Right lobe of liver (tissue), 6 donors: ENCODE results near the gene DMRTC2. TPM values are rescaled to one million over a fixed set of nuclear protein-coding genes. Genes with fewer than 3 reads are reported as not detected.

ENCODE experiments used
- ATAC-seq, 4 donors: fragments of 200-7000 bp; cut with Tn5 transposase; one replicate each; pipeline ENCODE4 v1.9.1; 2020; ENCODE audit warnings: mild to moderate bottlenecking in 4 of 4, moderate library complexity in 4 of 4
- DNase-seq, 3 donors: peaks; one replicate each; pipeline ENCODE4 v3.0.0-alpha.2; 2020
- H3K27ac ChIP-seq, 3 donors: fragments of 200-600 bp; one replicate each; pipeline ENCODE4 v1.8.0; 2022
- H3K27me3 ChIP-seq, 2 donors: fragments of 200-600 bp; one replicate each; pipeline ENCODE4 v1.8.0; 2022
- H3K36me3 ChIP-seq, 4 donors: fragments of 200-600 bp; sonication (generic) in 1 of 4; one replicate each; pipeline versions ENCODE4 v1.5.1 to v1.8.0; 2017 to 2022; ENCODE audit warnings: control low read depth in 1 of 4
- H3K4me1 ChIP-seq, 4 donors: fragments of 200-600 bp; sonication (generic) in 1 of 4; one replicate each; pipeline versions ENCODE4 v1.5.1 to v1.8.0; 2017 to 2022; ENCODE audit warnings: control low read depth in 1 of 4
- H3K4me3 ChIP-seq, 3 donors: fragments of 200-600 bp; one replicate each; pipeline ENCODE4 v1.8.0; 2022
- H3K9me3 ChIP-seq, 4 donors: fragments of 200-600 bp; sonication (generic) in 1 of 4; one replicate each; pipeline versions ENCODE4 v1.5.1 to v1.8.0; 2017 to 2022; ENCODE audit warnings: control low read depth in 1 of 4
- CTCF ChIP-seq, 4 donors: fragments of 200-600 bp in 3 of 4; fragments of 450-650 bp in 1 of 4; IDR thresholded peaks; one replicate each; pipeline versions ENCODE4 v1.5.1 to v1.8.0; 2016 to 2022; ENCODE audit warnings: antibody characterized with exemption in 4 of 4, mild to moderate bottlenecking in 2 of 4
- POLR2A ChIP-seq: fragments of 450-650 bp; IDR thresholded peaks from one replicate; pipeline ENCODE4 v1.6.1; 2017; ENCODE audit warnings: antibody characterized with exemption, mild to moderate bottlenecking
- WGBS: methylation state at CpG from one replicate; pipeline ENCODE4 v1.1.6; 2018; ENCODE audit warnings: low coverage, low lambda C conversion rate; ENCODE audit not compliant: insufficient coverage; ENCODE audit errors: missing lambda C conversion rate; 5-methylcytosine and 5-hydroxymethylcytosine counted together
- intact Hi-C, 2 donors: fragments of 100-400 bp; cut with DNase I; formaldehyde crosslinking; loops; one replicate each; pipeline versions ENCODE4 v1.11.2 to v1.14.1; 2022
- total RNA-seq, 6 experiments: library from RNA; depleted of rRNA in 2 of 6; stranded (reverse); fragments of >200 nt in 2 of 6; fragmentation: NEBNext Ultra II Directional in 3 of 6; extraction: Animal tissue kit (Norgen Biotek cat#: 25700) in 3 of 6; gene quantifications; one replicate each; pipeline versions ENCODE4 v1.1.0 to v1.2.4, GENCODE V29; 2016 to 2023
- donor health status: DM: no; HTN: yes; CAD: no.
- donor health status: DM: no; HTN: no; CAD: no.
- donor health status: DM: no; HTN: no; CAD: no.
- donor health status: DM: no; HTN: yes; CAD: no.
- donor health status: DM: no; HTN: yes; CAD: no.

Gene DMRTC2
- total RNA-seq, 6 experiments from 2014 or later, result not detected

- no peak for TF ChIP-seq CTCF (IDR thresholded peaks at IDR 0.05)
- no peak for TF ChIP-seq POLR2A
- no peak overlapping the region for H3K27ac ChIP-seq
- no peak overlapping the region for H3K4me3 ChIP-seq
- H3K27me3 ChIP-seq, result no peaks in the 10 kb centered on the region
- ATAC-seq (no peak), DNase-seq (peak in 1 of 3 donors; percentile 38)
- no peaks in the 10 kb centered on the region for H3K36me3 ChIP-seq
- WGBS, result no CpG with 5 or more reads among the region's 4 CpGs
- no peaks in the 10 kb centered on the region for H3K4me1 ChIP-seq
- no peaks in the 10 kb centered on the region for H3K9me3 ChIP-seq
- intact Hi-C loops, result no loop called here
These were observed 30.9 kb upstream of the DMRTC2 start for GRCh38 chr19:41813911-41814310.

GRCh38 chr19:41815301-41815700, 29.5 kb upstream of the DMRTC2 start:
- intact Hi-C loops, result no loop called here
- ATAC-seq, result no peak

GRCh38 chr19:41816761-41817160, 28.1 kb upstream of the DMRTC2 start:
- no peak for DNase-seq
- H3K4me1 ChIP-seq, result no peaks in the 10 kb centered on the region
- no peak overlapping the region for H3K4me3 ChIP-seq
- no peak overlapping the region for H3K27ac ChIP-seq
- intact Hi-C loops, result no loop called here
- H3K27me3 ChIP-seq, result no peaks in the 10 kb centered on the region
- H3K36me3 ChIP-seq, result no peaks in the 10 kb centered on the region
- no peak for TF ChIP-seq POLR2A
- TF ChIP-seq CTCF (IDR thresholded peaks at IDR 0.05), result no peak
- WGBS, result 60% methylated on average over 2 of the region's 2 CpGs
- H3K9me3 ChIP-seq, result no peaks in the 10 kb centered on the region
- no peak for ATAC-seq

More at GRCh38 chr19:41815301-41815700, 29.5 kb upstream of the DMRTC2 start:
- DNase-seq, result peak in 1 of 3 donors; percentile 13
- Histone ChIP-seq H3K36me3 (no peaks in the 10 kb centered on the region), H3K27ac (no peak overlapping the region), H3K27me3 (no peaks in the 10 kb centered on the region), H3K4me1 (no peaks in the 10 kb centered on the region), H3K4me3 (no peak overlapping the region), H3K9me3 (no peaks in the 10 kb centered on the region)
- TF ChIP-seq CTCF (IDR thresholded peaks at IDR 0.05) (no peak), POLR2A (no peak)
- WGBS, result 52% methylated on average over 4 of the region's 4 CpGs

GRCh38 chr19:41821003-41821735, 23.7 kb upstream of the DMRTC2 start:
- DNase-seq, result no peak
- intact Hi-C loops, result no loop called here
- no peak overlapping the region for H3K4me3 ChIP-seq
- peak; percentile 69 to 84 (median 72) for ATAC-seq
- no peaks in the 10 kb centered on the region for H3K4me1 ChIP-seq
- 39% methylated on average over 10 of the region's 12 CpGs for WGBS
- peak; percentile 51 to 66 (median 56) for TF ChIP-seq CTCF (IDR thresholded peaks at IDR 0.05)
- TF ChIP-seq POLR2A, result no peak
- H3K27me3 ChIP-seq, result no peaks in the 10 kb centered on the region
- no peaks in the 10 kb centered on the region for H3K9me3 ChIP-seq
- H3K27ac ChIP-seq, result no peak overlapping the region
- H3K36me3 ChIP-seq, result no peaks in the 10 kb centered on the region
